H1 (cell line): ENCODE measurements around the gene THADA. TPM values are rescaled to one million over a fixed set of nuclear protein-coding genes. Genes with fewer than 3 reads are reported as not detected.

ENCODE experiments used
- BCL11A ChIP-seq, 2 experiments: IDR thresholded peaks; one replicate each; pipeline ENCODE4 v1.6.1; 2011; ENCODE audit warnings: low read depth in 2 of 2, low read length in 2 of 2, mild to moderate bottlenecking in 2 of 2
- CREB1 ChIP-seq: IDR thresholded peaks from 2 replicates; pipeline ENCODE4 v1.6.1; 2012; ENCODE audit warnings: inconsistent platforms
- EGR1 ChIP-seq: IDR thresholded peaks from 2 replicates; pipeline ENCODE4 v1.6.1; 2011; ENCODE audit warnings: low read depth, low read length, borderline replicate concordance
- HDAC2 ChIP-seq, 2 experiments: fragments of 300-600 bp in 1 of 2; sonication (generic) in 1 of 2; IDR thresholded peaks; 2 replicates each; pipeline ENCODE4 v1.6.1; 2011 to 2012; ENCODE audit warnings: low read depth in 2 of 2, low read length in 2 of 2, mild to moderate bottlenecking in 2 of 2, moderate library complexity in 2 of 2, borderline replicate concordance in 1 of 2, inconsistent platforms in 1 of 2
- JUN ChIP-seq: IDR thresholded peaks from 2 replicates; pipeline ENCODE4 v1.6.1; 2011; ENCODE audit warnings: low read depth, mild to moderate bottlenecking, improper control_type of control experiment, low read length
- JUND ChIP-seq: IDR thresholded peaks from 2 replicates; pipeline ENCODE4 v1.6.1; 2011; ENCODE audit warnings: mild to moderate bottlenecking, improper control_type of control experiment, low read length
- KDM4A ChIP-seq: IDR thresholded peaks from one replicate; pipeline ENCODE4 v1.7.1; 2012; ENCODE audit warnings: low read depth, mild to moderate bottlenecking, moderate library complexity, low read length, inconsistent platforms; ENCODE audit not compliant: severe bottlenecking
- KDM5A ChIP-seq: fragments of 200-600 bp; IDR thresholded peaks from 2 replicates; pipeline ENCODE4 v1.7.1; 2012; ENCODE audit warnings: mild to moderate bottlenecking, low read length, inconsistent platforms, mixed read lengths
- RAD21 ChIP-seq, 2 experiments: IDR thresholded peaks in 1 of 2; conservative IDR thresholded peaks in 1 of 2; 2 replicates each; pipeline ENCODE4 v1.6.1; 2011; ENCODE audit warnings: low read depth in 2 of 2, low read length in 2 of 2, improper control_type of control experiment in 1 of 2, inconsistent platforms in 1 of 2, mild to moderate bottlenecking in 1 of 2, moderate library complexity in 1 of 2
- SIX5 ChIP-seq: IDR thresholded peaks from 2 replicates; pipeline ENCODE4 v1.6.1; 2011; ENCODE audit warnings: mild to moderate bottlenecking, low read depth, low read length
- SRF ChIP-seq: IDR thresholded peaks from 2 replicates; pipeline ENCODE4 v1.6.1; 2011; ENCODE audit warnings: mild to moderate bottlenecking, low read depth, low read length, moderate library complexity
- USF2 ChIP-seq: IDR thresholded peaks from 2 replicates; pipeline ENCODE4 v1.6.1; 2011; ENCODE audit warnings: low read length, improper control_type of control experiment
- polyA plus RNA-seq, 7 experiments: library from polyadenylated mRNA; depleted of rRNA in 3 of 7; stranded (reverse) in 5 of 7; unstranded in 2 of 7; fragments of >200 nt in 5 of 7; fragments of 200-250 nt in 2 of 7; gene quantifications; 1 replicate in 5 of 7; 2 replicates in 1 of 7; 4 replicates in 1 of 7; pipeline versions ENCODE4 v1.2.1 to v1.2.3, GENCODE V29; 2011 to 2013; ENCODE audit warnings: missing spikeins in 2 of 7, mixed read lengths in 2 of 7
- total RNA-seq: library from RNA; stranded (reverse); fragmentation: NEBNext Ultra II Directional; extraction: Animal tissue kit (Norgen Biotek cat#: 25700); gene quantifications from 2 replicates; pipeline ENCODE4 v1.2.1, GENCODE V29; 2021

The THADA gene
- total and polyA plus RNA-seq, 2 of the 8 experiments (the other 6 are each of a cell fraction or from before 2014, with no cell fraction given), result 22.4 to 26.8 TPM

GRCh38 chr2:43435746-43436145 lies 160.1 kb downstream of the THADA start (continued):
- TF ChIP-seq BCL11A (IDR thresholded peaks at IDR 0.05; ENCODE audit: low read depth in 2 of 2, low read length in 2 of 2) (no peak), JUND (no peak), EGR1 (no peak), CREB1 (no peak), KDM5A (no peak), HDAC2 (IDR thresholded peaks at IDR 0.05; ENCODE audit: borderline replicate concordance in 1 of 2, low read depth in 2 of 2, low read length in 2 of 2) (no peak), JUN (no peak), SIX5 (no peak), USF2 (no peak), KDM4A (no peak), SRF (no peak), RAD21 (IDR thresholded peaks at IDR 0.05 in 1 of 2, conservative IDR thresholded peaks at IDR 0.05 in 1 of 2; ENCODE audit: low read depth in 2 of 2, low read length in 2 of 2) (no peak)
